ENCODE data around the gene CAMSAP3. TPM values are rescaled to one million over a fixed set of nuclear protein-coding genes. Genes with fewer than 3 reads are reported as not detected.

The CAMSAP3 gene
- total RNA-seq, 1 donor from 2014 or later: 9.3 TPM

DNA sequence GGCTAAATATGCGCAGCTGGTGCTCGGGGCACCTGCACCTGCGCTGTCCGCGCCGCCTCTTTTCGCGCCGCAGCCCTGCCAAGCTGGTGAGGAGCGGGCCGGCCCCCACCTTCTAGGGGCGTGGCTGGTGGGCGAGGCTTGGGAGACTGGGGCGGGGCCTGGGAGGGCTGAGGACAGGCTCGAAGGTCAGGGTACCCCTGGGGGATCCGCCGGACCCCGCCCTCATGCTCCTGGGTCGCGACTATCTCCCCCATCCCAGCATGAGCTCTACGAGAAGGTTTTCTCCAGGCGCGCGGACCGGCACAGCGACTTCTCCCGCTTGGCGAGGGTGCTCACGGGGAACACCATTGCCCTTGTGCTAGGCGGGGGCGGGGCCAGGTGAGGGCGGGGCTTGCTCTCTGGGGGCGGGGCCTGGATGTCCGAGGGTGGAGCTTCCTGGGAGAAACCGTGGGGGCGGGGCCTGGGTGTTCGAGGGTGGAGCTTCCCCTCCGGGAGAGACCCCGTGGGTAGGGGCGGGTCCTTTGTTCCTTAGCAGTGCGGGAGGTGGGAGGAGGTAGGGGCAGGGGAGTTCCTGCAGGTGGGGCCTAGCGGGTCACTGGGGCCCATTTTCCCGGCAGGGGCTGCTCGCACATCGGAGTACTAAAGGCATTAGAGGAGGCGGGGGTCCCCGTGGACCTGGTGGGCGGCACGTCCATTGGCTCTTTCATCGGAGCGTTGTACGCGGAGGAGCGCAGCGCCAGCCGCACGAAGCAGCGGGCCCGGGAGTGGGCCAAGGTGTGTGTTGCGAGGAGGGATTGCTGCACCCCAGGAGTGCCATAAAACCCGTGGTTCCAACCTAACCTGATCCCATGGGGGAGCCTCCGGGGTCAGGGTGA, 40.4 kb upstream of the CAMSAP3 start:
- H3K9me3 Mint-ChIP-seq (ENCODE audit: unreplicated experiment): no peaks in the 10 kb centered on the region
- TF ChIP-seq, protein P1, sequence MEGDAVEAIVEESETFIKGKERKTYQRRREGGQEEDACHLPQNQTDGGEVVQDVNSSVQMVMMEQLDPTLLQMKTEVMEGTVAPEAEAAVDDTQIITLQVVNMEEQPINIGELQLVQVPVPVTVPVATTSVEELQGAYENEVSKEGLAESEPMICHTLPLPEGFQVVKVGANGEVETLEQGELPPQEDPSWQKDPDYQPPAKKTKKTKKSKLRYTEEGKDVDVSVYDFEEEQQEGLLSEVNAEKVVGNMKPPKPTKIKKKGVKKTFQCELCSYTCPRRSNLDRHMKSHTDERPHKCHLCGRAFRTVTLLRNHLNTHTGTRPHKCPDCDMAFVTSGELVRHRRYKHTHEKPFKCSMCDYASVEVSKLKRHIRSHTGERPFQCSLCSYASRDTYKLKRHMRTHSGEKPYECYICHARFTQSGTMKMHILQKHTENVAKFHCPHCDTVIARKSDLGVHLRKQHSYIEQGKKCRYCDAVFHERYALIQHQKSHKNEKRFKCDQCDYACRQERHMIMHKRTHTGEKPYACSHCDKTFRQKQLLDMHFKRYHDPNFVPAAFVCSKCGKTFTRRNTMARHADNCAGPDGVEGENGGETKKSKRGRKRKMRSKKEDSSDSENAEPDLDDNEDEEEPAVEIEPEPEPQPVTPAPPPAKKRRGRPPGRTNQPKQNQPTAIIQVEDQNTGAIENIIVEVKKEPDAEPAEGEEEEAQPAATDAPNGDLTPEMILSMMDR (IDR thresholded peaks at IDR 0.05; ENCODE audit: unreplicated experiment): no peak
- no peak for DNase-seq (ENCODE audit: low spot score)
- H3K4me3 Mint-ChIP-seq (ENCODE audit: unreplicated experiment): no peak overlapping the region
- H3K4me1 Mint-ChIP-seq (ENCODE audit: unreplicated experiment): peaks cover 4% of the 10 kb centered on the region
- H3K36me3 Mint-ChIP-seq (ENCODE audit: low read depth, unreplicated experiment): peaks cover 31% of the 10 kb centered on the region
- peaks cover 4% of the 10 kb centered on the region for H3K27me3 Mint-ChIP-seq (ENCODE audit: unreplicated experiment)
- no peak overlapping the region for H3K27ac Mint-ChIP-seq (ENCODE audit: unreplicated experiment)

DNA sequence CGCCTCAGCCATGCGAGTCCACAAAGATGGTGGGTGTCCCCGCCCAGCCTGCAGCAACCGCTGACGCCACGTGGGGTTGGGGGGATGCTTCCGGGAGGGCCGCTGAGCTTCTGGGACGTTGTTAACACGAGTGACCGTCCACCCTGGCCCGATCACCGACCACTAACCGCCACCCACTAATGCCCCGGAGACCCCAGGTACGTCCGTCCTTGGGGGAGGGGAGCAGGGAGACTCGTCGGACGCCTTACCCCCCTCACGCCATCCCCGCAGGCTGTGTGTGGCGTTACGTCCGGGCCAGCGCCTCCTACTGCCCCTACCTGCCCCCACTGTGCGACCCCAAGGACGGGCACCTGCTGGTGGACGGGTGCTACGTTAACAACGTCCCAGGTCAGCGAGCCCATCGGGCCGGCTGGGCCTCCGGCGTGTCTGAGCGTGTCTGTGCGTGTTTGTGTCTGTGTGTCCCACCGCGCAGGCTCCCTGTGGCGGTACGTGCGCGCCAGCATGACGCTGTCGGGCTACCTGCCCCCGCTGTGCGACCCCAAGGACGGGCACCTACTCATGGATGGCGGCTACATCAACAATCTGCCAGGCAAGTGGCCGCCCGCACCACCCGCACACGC, 38.9 kb upstream of the CAMSAP3 start:
- TF ChIP-seq, protein P1 (IDR thresholded peaks at IDR 0.05; ENCODE audit: unreplicated experiment): no peak
- no peak overlapping the region for H3K4me3 Mint-ChIP-seq (ENCODE audit: unreplicated experiment)
- H3K27me3 Mint-ChIP-seq (ENCODE audit: unreplicated experiment): peaks cover 4% of the 10 kb centered on the region
- no peak for DNase-seq (ENCODE audit: low spot score)
- no peak overlapping the region for H3K27ac Mint-ChIP-seq (ENCODE audit: unreplicated experiment)
- no peaks in the 10 kb centered on the region for H3K9me3 Mint-ChIP-seq (ENCODE audit: unreplicated experiment)
- no peaks in the 10 kb centered on the region for H3K4me1 Mint-ChIP-seq (ENCODE audit: unreplicated experiment)
- H3K36me3 Mint-ChIP-seq (ENCODE audit: low read depth, unreplicated experiment): peaks cover 29% of the 10 kb centered on the region

DNA sequence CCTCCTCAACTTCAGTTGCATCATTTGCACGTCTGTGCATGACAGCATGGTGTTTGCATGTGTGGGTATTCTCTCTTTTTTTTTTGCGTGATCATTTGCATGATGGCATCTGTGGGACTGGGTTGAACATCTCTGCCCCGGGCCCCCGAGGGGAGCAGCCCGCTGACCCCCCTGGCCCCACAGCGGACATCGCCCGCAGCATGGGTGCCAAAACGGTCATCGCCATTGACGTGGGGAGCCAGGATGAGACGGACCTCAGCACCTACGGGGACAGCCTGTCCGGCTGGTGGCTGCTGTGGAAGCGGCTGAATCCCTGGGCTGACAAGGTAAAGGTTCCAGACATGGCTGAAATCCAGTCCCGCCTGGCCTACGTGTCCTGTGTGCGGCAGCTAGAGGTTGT, 37.0 kb upstream of the CAMSAP3 start:
- Mint-ChIP-seq H3K27me3 (ENCODE audit: unreplicated experiment) (peaks cover 3% of the 10 kb centered on the region), H3K9me3 (ENCODE audit: unreplicated experiment) (no peaks in the 10 kb centered on the region), H3K36me3 (ENCODE audit: low read depth, unreplicated experiment) (peaks cover 21% of the 10 kb centered on the region), H3K4me1 (ENCODE audit: unreplicated experiment) (no peaks in the 10 kb centered on the region), H3K4me3 (ENCODE audit: unreplicated experiment) (no peak overlapping the region), H3K27ac (ENCODE audit: unreplicated experiment) (no peak overlapping the region)
- TF ChIP-seq, protein P1 (IDR thresholded peaks at IDR 0.05; ENCODE audit: unreplicated experiment): no peak
- DNase-seq (ENCODE audit: low spot score): no peak

DNA sequence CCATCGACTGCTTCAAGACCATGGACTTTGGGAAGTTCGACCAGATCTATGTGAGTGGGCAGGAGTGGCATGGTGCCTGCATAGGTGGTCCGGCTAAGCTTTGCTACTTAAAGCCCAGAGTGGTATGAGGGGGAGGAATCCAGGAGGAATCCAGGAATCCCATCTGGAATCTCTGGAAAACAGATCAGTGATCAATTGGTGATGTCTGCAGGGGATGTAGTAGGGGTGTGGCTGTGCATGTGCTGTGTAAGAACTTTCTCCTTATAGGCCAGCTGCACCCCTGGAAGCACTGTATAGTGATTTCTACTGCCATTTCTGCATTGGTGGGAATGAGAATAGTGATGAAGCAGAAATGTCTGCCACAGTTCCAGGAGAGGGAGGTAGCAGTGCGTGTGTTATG, 36.6 kb upstream of the CAMSAP3 start:
- Mint-ChIP-seq H3K9me3 (ENCODE audit: unreplicated experiment) (no peaks in the 10 kb centered on the region), H3K4me1 (ENCODE audit: unreplicated experiment) (no peaks in the 10 kb centered on the region), H3K4me3 (ENCODE audit: unreplicated experiment) (no peak overlapping the region), H3K27me3 (ENCODE audit: unreplicated experiment) (peaks cover 3% of the 10 kb centered on the region), H3K27ac (ENCODE audit: unreplicated experiment) (no peak overlapping the region), H3K36me3 (ENCODE audit: low read depth, unreplicated experiment) (peaks cover 20% of the 10 kb centered on the region)
- TF ChIP-seq, protein P1 (IDR thresholded peaks at IDR 0.05; ENCODE audit: unreplicated experiment): no peak
- DNase-seq (ENCODE audit: low spot score): no peak

DNA sequence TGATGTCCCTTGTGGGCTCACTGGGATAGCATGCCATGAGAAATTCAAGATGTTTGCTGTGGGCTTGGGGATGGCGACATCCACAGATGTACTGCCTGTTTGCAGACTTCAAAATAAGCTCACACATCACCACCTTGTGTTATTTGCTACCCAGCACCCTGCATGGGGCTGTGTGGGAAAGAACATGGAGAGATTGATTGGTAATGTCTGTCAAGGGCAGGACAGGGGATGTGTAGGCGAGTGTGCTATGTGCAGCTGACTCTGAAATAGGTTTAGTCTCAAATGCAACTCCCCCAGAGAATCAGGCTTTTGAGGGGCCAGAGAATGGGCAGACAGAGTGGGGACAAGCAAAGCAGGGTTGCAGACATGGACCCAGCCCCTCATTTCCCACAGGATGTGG, 35.4 kb upstream of the CAMSAP3 start:
- no peak for DNase-seq (ENCODE audit: low spot score)
- Mint-ChIP-seq H3K4me3 (ENCODE audit: unreplicated experiment) (peak overlapping the region; percentile 59), H3K9me3 (ENCODE audit: unreplicated experiment) (no peaks in the 10 kb centered on the region), H3K36me3 (ENCODE audit: low read depth, unreplicated experiment) (peaks cover 20% of the 10 kb centered on the region), H3K4me1 (ENCODE audit: unreplicated experiment) (no peaks in the 10 kb centered on the region), H3K27me3 (ENCODE audit: unreplicated experiment) (peaks cover 3% of the 10 kb centered on the region), H3K27ac (ENCODE audit: unreplicated experiment) (no peak overlapping the region)
- TF ChIP-seq, protein P1 (IDR thresholded peaks at IDR 0.05; ENCODE audit: unreplicated experiment): no peak

Measured in endothelial cell (in vitro differentiated cells).